ENCODE data around the gene TMEM184B.

DNA sequence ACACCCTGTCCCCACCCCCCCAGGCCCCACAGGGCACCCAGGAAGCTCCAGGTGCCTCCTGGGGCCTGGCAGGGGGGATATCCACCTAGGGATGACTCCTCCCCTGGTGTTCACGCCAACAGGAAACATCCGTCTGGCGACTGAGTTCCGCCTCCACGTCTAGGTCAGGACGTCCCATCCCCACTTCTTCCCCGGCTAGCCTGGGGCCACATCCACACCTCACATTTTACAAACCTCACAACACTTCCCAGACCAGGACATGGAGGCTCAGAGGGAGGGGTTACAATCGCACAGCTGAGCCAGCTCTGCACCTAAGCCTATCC lies 50.1 kb downstream of the TMEM184B start:
- TF ChIP-seq, protein P1, sequence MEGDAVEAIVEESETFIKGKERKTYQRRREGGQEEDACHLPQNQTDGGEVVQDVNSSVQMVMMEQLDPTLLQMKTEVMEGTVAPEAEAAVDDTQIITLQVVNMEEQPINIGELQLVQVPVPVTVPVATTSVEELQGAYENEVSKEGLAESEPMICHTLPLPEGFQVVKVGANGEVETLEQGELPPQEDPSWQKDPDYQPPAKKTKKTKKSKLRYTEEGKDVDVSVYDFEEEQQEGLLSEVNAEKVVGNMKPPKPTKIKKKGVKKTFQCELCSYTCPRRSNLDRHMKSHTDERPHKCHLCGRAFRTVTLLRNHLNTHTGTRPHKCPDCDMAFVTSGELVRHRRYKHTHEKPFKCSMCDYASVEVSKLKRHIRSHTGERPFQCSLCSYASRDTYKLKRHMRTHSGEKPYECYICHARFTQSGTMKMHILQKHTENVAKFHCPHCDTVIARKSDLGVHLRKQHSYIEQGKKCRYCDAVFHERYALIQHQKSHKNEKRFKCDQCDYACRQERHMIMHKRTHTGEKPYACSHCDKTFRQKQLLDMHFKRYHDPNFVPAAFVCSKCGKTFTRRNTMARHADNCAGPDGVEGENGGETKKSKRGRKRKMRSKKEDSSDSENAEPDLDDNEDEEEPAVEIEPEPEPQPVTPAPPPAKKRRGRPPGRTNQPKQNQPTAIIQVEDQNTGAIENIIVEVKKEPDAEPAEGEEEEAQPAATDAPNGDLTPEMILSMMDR (IDR thresholded peaks at IDR 0.05), result no peak
- TF ChIP-seq POLR2A (IDR thresholded peaks at IDR 0.05; ENCODE audit: low read depth), result no peak
